HG03280 (cell line): Measurements from ENCODE around the gene KCNH4.
A peak's percentile ranks its signal among the peaks of the same experiment; 100 is the strongest.

Experiments
- ATAC-seq: cut with Tn5 transposase; IDR thresholded peaks from one replicate; pipeline ENCODE4 v1.9.1; 2021; ENCODE audit warnings: mild to moderate bottlenecking, moderate library complexity; ENCODE audit not compliant: unreplicated experiment

Gene KCNH4

DNA sequence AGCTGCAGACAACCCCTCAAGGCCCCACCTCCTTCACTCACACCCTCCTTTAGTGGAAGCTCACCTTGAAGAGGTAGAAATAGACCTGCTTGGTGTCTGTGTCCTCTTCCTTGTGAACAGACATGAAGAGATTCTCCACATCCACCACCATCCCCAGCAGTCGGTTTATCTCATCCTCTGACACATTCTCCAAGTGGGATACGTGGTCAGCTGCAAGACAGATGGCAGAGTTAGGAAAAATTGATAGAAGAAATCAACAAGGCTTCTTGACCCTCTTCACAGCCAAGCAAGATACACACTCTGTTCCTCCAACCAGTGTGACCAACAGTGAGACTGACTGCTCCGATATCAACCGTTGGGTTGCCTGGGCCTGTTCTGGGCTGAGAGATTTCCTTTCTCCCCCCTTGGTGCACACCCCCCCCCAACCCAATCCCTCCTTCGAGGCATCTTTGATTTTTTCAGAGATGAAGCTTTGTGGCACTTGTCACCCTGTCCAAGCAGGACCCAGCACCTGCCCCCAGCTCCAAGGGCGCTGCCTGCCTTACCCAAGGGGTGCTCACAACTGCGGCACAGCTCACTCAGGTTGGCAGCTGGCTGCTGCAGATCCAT lies 60.7 kb downstream of the KCNH4 start:
- ATAC-seq: no peak

- no peak for ATAC-seq
Observed at GRCh38 chr17:42119301-42119700, 61.6 kb downstream of the KCNH4 start.

DNA sequence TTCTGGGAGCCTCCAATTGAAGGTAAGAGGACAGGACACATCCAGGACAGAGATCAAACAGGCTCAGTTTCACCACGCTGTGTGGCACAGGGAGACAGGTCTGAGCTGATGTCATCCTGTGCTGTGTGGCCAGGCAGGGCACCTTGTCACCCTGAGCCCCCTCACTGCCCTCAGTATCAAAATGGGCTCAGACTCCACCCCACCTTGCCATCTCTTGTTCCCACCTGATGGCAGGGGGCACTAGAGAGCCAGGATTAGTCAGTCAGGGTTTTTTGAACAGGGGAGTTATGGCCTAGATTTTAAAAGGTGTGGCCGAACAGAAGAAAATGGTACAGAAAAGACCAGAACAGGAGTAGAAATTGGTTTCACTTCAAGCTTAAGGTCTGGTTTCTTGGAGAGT lies 62.4 kb downstream of the KCNH4 start:
- no peak for ATAC-seq

GRCh38 chr17:42118126-42118510 lies 62.8 kb downstream of the KCNH4 start:
- no peak for ATAC-seq

GRCh38 chr17:42117397-42118125 lies 63.4 kb downstream of the KCNH4 start:
- ATAC-seq: no peak

DNA sequence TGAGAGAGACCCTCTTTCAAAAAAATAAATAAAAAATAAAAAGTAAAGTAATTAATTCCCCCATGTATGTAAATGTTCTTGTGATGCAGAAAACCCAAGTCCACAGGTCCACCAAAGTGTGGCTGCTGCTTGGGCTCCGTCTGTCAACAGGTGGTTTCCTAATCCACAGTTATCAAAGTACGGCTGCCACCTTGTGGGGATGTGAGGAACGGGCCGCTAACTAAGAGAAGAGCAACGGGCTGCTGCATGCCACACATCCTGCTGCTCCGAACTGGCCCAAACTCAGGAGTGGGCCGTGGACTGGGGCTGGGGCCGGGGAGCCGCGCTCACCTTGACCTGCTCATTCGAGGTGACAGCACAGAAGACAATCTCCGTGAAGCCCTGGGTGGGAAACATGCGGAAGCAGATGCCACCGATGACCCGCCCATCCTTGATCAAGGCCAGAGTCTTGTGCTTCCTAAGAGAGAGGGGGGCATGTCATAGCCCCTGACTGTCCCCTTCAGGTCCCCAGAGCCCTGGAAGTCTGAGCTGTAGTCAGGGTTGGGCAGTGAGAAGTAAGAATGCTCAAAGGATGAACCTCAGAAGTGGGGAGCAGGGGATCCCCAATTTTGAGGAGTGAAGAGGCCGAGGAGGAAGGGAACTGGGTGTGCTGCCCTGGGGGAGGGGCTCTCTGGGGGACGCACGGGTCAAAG lies 64.1 kb downstream of the KCNH4 start:
- ATAC-seq: no peak

DNA sequence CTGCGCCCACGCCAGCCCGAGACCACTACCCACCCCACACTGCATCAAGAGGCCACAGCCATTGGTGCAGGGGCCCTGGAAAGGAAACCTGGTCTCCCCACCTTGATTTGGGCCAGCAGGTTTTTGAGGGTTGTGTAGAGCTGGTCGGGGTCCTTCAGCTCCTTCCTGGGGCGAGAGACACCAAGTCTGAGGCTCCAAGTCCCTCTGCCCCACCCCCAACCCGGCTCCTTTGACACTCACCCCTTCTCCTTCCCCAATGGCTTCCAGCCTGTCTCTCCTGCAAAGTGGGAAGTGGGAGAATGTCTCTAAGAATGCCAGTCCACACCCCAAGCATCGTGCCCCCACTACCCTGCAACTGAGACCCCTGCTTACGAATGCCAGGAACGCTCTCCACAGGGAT lies 66.8 kb downstream of the KCNH4 start:
- ATAC-seq: no peak

DNA sequence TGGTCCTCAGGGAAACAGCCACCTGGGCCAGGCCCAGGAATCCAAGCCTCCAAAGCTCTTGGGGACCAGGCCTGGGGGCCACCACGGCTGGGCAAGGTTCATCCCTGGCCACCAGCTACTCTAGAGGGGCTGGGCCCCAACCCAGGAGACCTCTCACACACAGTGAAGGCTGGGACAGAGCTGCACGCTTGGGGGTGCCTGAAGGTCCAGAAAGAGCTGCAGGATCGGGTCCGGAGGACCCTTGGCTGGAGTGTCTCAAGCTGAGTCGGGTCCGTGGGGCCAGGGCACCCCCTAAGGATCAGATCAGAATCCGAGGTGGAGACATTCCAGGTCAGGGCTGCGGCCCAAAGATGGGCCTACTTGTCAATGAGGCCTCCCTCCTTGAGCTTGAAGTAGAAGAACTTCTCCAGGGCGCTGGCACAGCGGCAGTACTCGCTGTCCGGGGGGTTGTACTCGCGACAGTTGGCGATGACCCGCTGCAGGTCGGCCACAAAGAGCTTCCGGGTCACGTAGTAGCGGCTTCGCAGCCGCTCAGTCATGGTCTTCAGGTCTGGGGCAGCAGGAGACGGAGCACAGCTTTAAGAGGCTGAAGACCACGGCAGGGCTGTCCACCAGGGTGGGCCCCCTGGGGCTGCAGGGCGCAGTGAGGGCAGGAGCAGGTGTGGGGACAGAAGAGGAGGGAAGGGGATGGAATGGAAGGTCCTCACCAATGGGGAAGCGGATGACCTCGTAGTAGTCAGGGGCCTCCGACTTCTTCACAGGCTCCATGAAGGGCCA lies 67.5 kb downstream of the KCNH4 start:
- ATAC-seq: no peak

- ATAC-seq: peak; percentile 65
Observed at GRCh38 chr17:42112552-42113176, 68.3 kb downstream of the KCNH4 start, which contains the start of gene DHX58. Gene DHX58, minus strand, starts transcription at chr17:42112714. Its CDS starts 822 bp downstream, at chr17:42111892.

GRCh38 chr17:42111871-42112551 lies 68.9 kb downstream of the KCNH4 start:
- ATAC-seq: peak; percentile 2

DNA sequence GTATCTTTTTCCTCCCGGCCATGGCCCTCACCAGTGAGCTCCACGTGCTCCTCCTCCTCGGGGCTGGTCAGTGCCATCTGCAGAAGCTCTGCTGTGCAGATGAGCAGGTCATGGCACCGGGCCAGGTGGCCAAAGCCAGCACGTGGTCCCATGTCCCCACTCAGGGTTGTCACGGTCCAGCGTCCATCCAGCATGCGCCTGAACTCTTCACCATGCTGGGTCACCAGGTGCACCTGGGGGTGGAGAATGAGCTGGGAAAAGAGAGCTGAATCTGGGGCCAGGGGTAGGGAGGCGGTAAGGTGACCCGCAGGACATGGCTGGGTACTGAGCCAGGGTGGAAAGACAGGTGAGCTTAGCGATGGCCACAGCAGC lies 69.7 kb downstream of the KCNH4 start:
- no peak for ATAC-seq

GRCh38 chr17:42110301-42111264 lies 70.4 kb downstream of the KCNH4 start:
- no peak for ATAC-seq

DNA sequence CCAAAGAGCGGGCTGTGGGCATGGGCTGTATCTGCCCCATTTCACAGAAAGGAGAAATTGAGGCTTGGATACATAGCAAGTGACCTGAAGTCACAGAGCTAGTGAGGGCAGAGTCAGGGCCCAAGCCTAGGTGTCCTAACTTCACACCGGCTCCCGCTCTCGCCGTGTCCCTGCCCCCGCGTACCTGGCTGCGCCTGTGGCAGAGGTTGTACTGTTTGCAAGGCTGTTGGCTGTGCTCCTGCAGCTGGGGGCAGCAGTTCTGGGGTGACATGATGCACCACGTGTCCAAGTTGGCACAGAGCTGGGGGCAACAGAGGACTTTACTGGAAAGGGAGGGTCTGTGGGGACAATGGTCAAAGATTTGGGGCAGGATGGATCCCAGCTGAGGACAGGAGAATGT lies 71.9 kb downstream of the KCNH4 start:
- ATAC-seq: no peak

- peak; percentile 73 for ATAC-seq
Observed at GRCh38 chr17:42107597-42108576, 73.1 kb downstream of the KCNH4 start.

GRCh38 chr17:42107124-42107523 lies 73.8 kb downstream of the KCNH4 start:
- no peak for ATAC-seq
